SK-N-SH treated with all-trans-retinoic acid at 6 μM for 48 hours (cell line): ENCODE measurements around the gene CRADD.

ENCODE experiments used
- ATAC-seq: fragments of 200-7000 bp; cut with Tn5 transposase; 3 replicates; pipeline ENCODE4 v1.9.1; 2020; ENCODE audit warnings: mild to moderate bottlenecking, moderate library complexity
- ARNTL ChIP-seq: fragments of 450-650 bp; formaldehyde crosslinking; IDR thresholded peaks from 2 replicates; pipeline ENCODE4 v1.5.0; 2020; ENCODE audit warnings: low read depth, mild to moderate bottlenecking, moderate library complexity, borderline replicate concordance
- BACH2 ChIP-seq: fragments of 250-450 bp; sonication (Bioruptor Pico); IDR thresholded peaks from 2 replicates; pipeline ENCODE4 v1.9.0; 2021; ENCODE audit warnings: mild to moderate bottlenecking, borderline replicate concordance
- CSDC2 ChIP-seq: fragments of 250-450 bp; sonication (Bioruptor Pico); IDR thresholded peaks from 2 replicates; pipeline ENCODE4 v1.5.0; 2020; ENCODE audit warnings: mild to moderate bottlenecking, moderate library complexity
- GLIS3 ChIP-seq: fragments of 250-450 bp; sonication (Bioruptor Pico); IDR thresholded peaks from 2 replicates; pipeline ENCODE4 v1.5.0; 2020; ENCODE audit warnings: mild to moderate bottlenecking, moderate library complexity
- ISL1 ChIP-seq: fragments of 250-450 bp; sonication (Bioruptor Pico); IDR thresholded peaks from 2 replicates; pipeline ENCODE4 v2.1.2; 2022; ENCODE audit warnings: mild to moderate bottlenecking, moderate library complexity
- OSR1 ChIP-seq: fragments of 250-450 bp; sonication (Bioruptor Pico); IDR thresholded peaks from 2 replicates; pipeline ENCODE4 v1.8.0; 2022; ENCODE audit warnings: moderate library complexity, mild to moderate bottlenecking, inconsistent platforms
- POU6F1 ChIP-seq: fragments of 250-450 bp; sonication (Bioruptor Pico); IDR thresholded peaks from 2 replicates; pipeline ENCODE4 v1.8.0; 2021; ENCODE audit warnings: low read depth, mild to moderate bottlenecking, moderate library complexity, borderline replicate concordance
- PPARA ChIP-seq: fragments of 250-450 bp; sonication (Bioruptor Pico); IDR thresholded peaks from 2 replicates; pipeline ENCODE4 v1.5.0; 2020; ENCODE audit warnings: mild to moderate bottlenecking, borderline replicate concordance
- RARB ChIP-seq: fragments of 250-450 bp; sonication (Bioruptor Pico); IDR thresholded peaks from 2 replicates; pipeline ENCODE4 v1.8.0; 2021; ENCODE audit warnings: mild to moderate bottlenecking, moderate library complexity
- SNAI2 ChIP-seq: fragments of 250-450 bp; sonication (Bioruptor Pico); IDR thresholded peaks from 2 replicates; pipeline ENCODE4 v1.5.0; 2020; ENCODE audit warnings: mild to moderate bottlenecking, moderate library complexity
- TCF4 ChIP-seq: fragments of 250-450 bp; sonication (Bioruptor Pico); IDR thresholded peaks from 2 replicates; pipeline ENCODE4 v1.8.0; 2021; ENCODE audit warnings: mild to moderate bottlenecking, moderate library complexity, borderline replicate concordance
- TOX ChIP-seq: fragments of 250-450 bp; sonication (Bioruptor Pico); IDR thresholded peaks from 2 replicates; pipeline ENCODE4 v1.8.0; 2021; ENCODE audit warnings: mild to moderate bottlenecking, moderate library complexity, borderline replicate concordance
- TSHZ2 ChIP-seq: fragments of 250-450 bp; sonication (Bioruptor Pico); IDR thresholded peaks from 2 replicates; pipeline ENCODE4 v1.5.0; 2020; ENCODE audit warnings: mild to moderate bottlenecking, moderate library complexity
- ZC3H10 ChIP-seq: fragments of 250-450 bp; sonication (Bioruptor Pico); IDR thresholded peaks from 2 replicates; pipeline ENCODE4 v1.5.1; 2021; ENCODE audit warnings: mild to moderate bottlenecking, moderate library complexity
- ZFP3 ChIP-seq: fragments of 250-450 bp; sonication (Bioruptor Pico); IDR thresholded peaks from 2 replicates; pipeline ENCODE4 v1.5.0; 2020; ENCODE audit warnings: mild to moderate bottlenecking, moderate library complexity
- ZFP30 ChIP-seq: fragments of 450-650 bp; formaldehyde crosslinking; IDR thresholded peaks from 2 replicates; pipeline ENCODE4 v1.5.0; 2022; ENCODE audit warnings: mild to moderate bottlenecking, moderate library complexity
- ZNF565 ChIP-seq: fragments of 450-650 bp; formaldehyde crosslinking; conservative IDR thresholded peaks from 2 replicates; pipeline ENCODE4 v1.5.0; 2020; ENCODE audit warnings: low read depth, mild to moderate bottlenecking, moderate library complexity
- ZNF70 ChIP-seq: fragments of 450-650 bp; formaldehyde crosslinking; IDR thresholded peaks from 2 replicates; pipeline ENCODE4 v1.5.0; 2020; ENCODE audit warnings: mild to moderate bottlenecking, moderate library complexity
- ZNF8 ChIP-seq: fragments of 450-650 bp; formaldehyde crosslinking; IDR thresholded peaks from 2 replicates; pipeline ENCODE4 v1.5.0; 2020; ENCODE audit warnings: mild to moderate bottlenecking, moderate library complexity
- TF ChIP-seq, protein P1 (sequence below): fragments of 250-450 bp; sonication (Bioruptor Pico); IDR thresholded peaks from 2 replicates; pipeline ENCODE4 v1.8.0; 2020; ENCODE audit warnings: mild to moderate bottlenecking, moderate library complexity, borderline replicate concordance

The CRADD gene

GRCh38 chr12:93943780-93944179 is 266.6 kb downstream of the CRADD start:
- no peak for TF ChIP-seq CSDC2
- TF ChIP-seq ZNF8 (CRISPR knock-in tag), result no peak
- no peak for TF ChIP-seq ZFP30 (CRISPR knock-in tag)
- no peak for TF ChIP-seq ZC3H10 (CRISPR knock-in tag)
- no peak for TF ChIP-seq ISL1
- no peak for TF ChIP-seq OSR1
- TF ChIP-seq SNAI2 (CRISPR knock-in tag), result no peak
- no peak for TF ChIP-seq TCF4 (CRISPR knock-in tag)
- no peak for TF ChIP-seq RARB (CRISPR knock-in tag)
- TF ChIP-seq, protein P1, sequence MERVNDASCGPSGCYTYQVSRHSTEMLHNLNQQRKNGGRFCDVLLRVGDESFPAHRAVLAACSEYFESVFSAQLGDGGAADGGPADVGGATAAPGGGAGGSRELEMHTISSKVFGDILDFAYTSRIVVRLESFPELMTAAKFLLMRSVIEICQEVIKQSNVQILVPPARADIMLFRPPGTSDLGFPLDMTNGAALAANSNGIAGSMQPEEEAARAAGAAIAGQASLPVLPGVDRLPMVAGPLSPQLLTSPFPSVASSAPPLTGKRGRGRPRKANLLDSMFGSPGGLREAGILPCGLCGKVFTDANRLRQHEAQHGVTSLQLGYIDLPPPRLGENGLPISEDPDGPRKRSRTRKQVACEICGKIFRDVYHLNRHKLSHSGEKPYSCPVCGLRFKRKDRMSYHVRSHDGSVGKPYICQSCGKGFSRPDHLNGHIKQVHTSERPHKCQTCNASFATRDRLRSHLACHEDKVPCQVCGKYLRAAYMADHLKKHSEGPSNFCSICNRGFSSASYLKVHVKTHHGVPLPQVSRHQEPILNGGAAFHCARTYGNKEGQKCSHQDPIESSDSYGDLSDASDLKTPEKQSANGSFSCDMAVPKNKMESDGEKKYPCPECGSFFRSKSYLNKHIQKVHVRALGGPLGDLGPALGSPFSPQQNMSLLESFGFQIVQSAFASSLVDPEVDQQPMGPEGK (CRISPR knock-in tag), result no peak
- no peak for TF ChIP-seq PPARA (CRISPR knock-in tag)
- no peak for TF ChIP-seq BACH2
- no peak for TF ChIP-seq GLIS3
- TF ChIP-seq ZNF70 (CRISPR knock-in tag), result no peak
- TF ChIP-seq POU6F1 (CRISPR knock-in tag), result no peak
- ATAC-seq, result no peak

DNA sequence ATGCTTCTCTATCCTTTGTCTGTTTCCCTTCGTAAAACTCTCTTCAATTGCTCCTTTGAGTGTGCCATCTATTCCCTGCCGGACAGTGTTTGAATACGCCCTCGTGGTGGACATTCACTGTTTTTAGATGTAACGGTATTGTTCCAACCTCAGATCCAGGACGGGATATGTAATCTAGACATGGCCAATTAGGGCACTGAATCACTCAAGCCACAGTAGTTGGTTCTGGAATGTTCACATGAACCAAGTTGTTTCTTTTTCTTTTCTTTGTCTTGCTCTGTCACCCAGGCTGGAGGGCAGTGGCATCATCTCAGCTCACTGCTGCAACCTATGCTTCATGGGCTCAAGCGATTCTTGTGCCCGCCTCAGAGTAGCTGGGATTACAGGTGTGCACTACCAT is 267.0 kb downstream of the CRADD start:
- TF ChIP-seq ZFP30 (CRISPR knock-in tag) (no peak), POU6F1 (CRISPR knock-in tag) (no peak), TOX (CRISPR knock-in tag) (no peak), ZNF8 (CRISPR knock-in tag) (no peak), ARNTL (CRISPR knock-in tag) (no peak), GLIS3 (no peak), ZNF565 (CRISPR knock-in tag) (no peak), ZFP3 (no peak), TSHZ2 (no peak), SNAI2 (CRISPR knock-in tag) (no peak)
- no peak for ATAC-seq
